NCI-H2171 treated with DMSO at 0.1 percent for 48 hours (cell line): ENCODE results near the gene KL.

Experiments used
- DNase-seq: peaks from one replicate; lab custom pipeline; 2025; lab: John Stamatoyannopoulos, UW

The KL gene

GRCh38 chr13:33016414-33017322 is at the start of gene KL:
Gene KL, plus strand, starts transcription at chr13:33016423. Its CDS starts 18 bp downstream, at chr13:33016441.
- no peak for DNase-seq

- no peak for DNase-seq
Measured at GRCh38 chr13:32967584-32968182, 48.5 kb upstream of the KL start.

- no peak for DNase-seq
Measured at GRCh38 chr13:32968316-32968715, 47.9 kb upstream of the KL start.

- no peak for DNase-seq
Measured at GRCh38 chr13:32968793-32969192, 47.4 kb upstream of the KL start.

- DNase-seq: no peak
Measured at GRCh38 chr13:32969516-32969941, 46.7 kb upstream of the KL start.

GRCh38 chr13:32976056-32976805 is 40.0 kb upstream of the KL start:
- DNase-seq: no peak

- no peak for DNase-seq
Measured at GRCh38 chr13:32976912-32977311, 39.3 kb upstream of the KL start.

GRCh38 chr13:32977321-32977720 is 38.9 kb upstream of the KL start:
- no peak for DNase-seq

GRCh38 chr13:32978278-32978677 is 37.9 kb upstream of the KL start:
- no peak for DNase-seq

- no peak for DNase-seq
Measured at GRCh38 chr13:32983058-32983457, 33.2 kb upstream of the KL start.

- no peak for DNase-seq
Measured at GRCh38 chr13:32984857-32985626, 31.2 kb upstream of the KL start.

GRCh38 chr13:32986552-32986951 is 29.7 kb upstream of the KL start:
- DNase-seq: no peak

- no peak for DNase-seq
Measured at GRCh38 chr13:32987462-32987861, 28.8 kb upstream of the KL start.

- DNase-seq: no peak
Measured at GRCh38 chr13:32988608-32989289, 27.5 kb upstream of the KL start.

- DNase-seq: no peak
Measured at GRCh38 chr13:32989290-32989667, 26.9 kb upstream of the KL start.

GRCh38 chr13:32989942-32990341 is 26.3 kb upstream of the KL start:
- DNase-seq: no peak

GRCh38 chr13:32993145-32993544 is 23.1 kb upstream of the KL start:
- no peak for DNase-seq

GRCh38 chr13:32997399-32997798 is 18.8 kb upstream of the KL start:
- no peak for DNase-seq

- DNase-seq: no peak
Measured at GRCh38 chr13:32998966-32999365, 17.3 kb upstream of the KL start.

GRCh38 chr13:33000365-33000764 is 15.9 kb upstream of the KL start:
- no peak for DNase-seq

- DNase-seq: peak; percentile 73
Measured at GRCh38 chr13:33003458-33004019, 12.7 kb upstream of the KL start.
